GM12872 (cell line): ENCODE results near the gene ETFBKMT.

Experiments used
- TF ChIP-seq, protein P1 (sequence below): IDR thresholded peaks from 3 replicates; pipeline ENCODE4 v1.5.1; 2011; ENCODE audit warnings: low read depth, mild to moderate bottlenecking, low read length, moderate library complexity; ENCODE audit not compliant: insufficient read depth

The ETFBKMT gene

DNA sequence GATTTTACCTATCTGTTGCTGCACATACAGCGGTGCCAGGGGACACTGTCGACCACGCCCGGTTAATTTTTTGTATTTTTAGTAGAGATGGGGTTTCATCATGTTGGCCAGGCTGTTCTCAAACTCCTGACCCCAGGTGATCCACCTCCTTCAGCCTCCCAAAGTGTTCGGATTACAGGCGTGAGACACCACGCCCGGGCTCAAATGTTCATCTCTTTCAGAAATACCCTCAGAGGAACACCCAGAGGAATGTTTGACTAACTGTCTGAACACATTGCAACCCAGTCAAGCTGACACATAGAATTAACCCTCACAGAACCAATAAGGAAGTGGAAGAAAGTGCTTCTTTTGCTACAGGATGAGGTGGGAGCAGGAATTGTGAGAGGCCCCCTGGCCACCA lies 15.0 kb upstream of the ETFBKMT start:
- TF ChIP-seq, protein P1, sequence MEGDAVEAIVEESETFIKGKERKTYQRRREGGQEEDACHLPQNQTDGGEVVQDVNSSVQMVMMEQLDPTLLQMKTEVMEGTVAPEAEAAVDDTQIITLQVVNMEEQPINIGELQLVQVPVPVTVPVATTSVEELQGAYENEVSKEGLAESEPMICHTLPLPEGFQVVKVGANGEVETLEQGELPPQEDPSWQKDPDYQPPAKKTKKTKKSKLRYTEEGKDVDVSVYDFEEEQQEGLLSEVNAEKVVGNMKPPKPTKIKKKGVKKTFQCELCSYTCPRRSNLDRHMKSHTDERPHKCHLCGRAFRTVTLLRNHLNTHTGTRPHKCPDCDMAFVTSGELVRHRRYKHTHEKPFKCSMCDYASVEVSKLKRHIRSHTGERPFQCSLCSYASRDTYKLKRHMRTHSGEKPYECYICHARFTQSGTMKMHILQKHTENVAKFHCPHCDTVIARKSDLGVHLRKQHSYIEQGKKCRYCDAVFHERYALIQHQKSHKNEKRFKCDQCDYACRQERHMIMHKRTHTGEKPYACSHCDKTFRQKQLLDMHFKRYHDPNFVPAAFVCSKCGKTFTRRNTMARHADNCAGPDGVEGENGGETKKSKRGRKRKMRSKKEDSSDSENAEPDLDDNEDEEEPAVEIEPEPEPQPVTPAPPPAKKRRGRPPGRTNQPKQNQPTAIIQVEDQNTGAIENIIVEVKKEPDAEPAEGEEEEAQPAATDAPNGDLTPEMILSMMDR, result no peak

DNA sequence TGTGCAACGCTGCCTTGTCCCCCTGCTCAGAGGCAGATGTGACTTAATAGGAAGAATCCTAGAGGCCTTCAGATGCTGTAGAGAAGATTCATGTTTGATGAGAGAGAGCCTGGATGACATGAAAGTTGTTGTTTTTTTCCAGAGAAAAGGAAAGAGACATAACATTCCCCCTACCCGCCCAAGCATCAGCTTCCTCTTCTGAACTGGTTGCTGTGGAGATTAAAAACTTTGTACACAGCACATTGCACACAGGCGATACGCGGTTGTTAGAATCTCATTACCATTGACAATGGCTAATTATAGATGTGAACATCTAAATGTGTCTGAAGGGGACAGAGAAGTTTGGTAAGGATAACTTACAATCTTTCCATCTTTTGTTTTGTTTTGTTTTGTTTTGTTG lies 13.6 kb upstream of the ETFBKMT start:
- TF ChIP-seq, protein P1, result no peak

DNA sequence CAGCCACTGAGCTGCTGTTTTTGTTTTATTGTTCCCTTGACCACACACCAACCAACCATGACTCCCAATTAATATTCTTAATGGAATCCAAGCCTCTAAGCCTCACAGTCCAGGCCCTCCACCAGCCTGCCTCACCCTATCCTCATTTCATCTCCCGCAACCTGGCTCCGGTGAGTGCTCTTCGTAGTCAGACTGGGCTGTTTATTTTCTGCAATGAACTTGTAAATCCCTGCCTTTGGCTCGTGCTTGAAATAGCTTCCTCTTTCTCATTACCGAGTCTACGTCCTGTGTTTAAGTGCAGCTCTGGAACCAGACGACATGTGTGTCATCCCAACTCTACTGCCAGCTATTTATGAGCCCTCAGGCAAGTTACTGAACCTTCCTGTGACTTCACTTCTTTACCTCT lies 12.4 kb upstream of the ETFBKMT start:
- TF ChIP-seq, protein P1, result no peak

DNA sequence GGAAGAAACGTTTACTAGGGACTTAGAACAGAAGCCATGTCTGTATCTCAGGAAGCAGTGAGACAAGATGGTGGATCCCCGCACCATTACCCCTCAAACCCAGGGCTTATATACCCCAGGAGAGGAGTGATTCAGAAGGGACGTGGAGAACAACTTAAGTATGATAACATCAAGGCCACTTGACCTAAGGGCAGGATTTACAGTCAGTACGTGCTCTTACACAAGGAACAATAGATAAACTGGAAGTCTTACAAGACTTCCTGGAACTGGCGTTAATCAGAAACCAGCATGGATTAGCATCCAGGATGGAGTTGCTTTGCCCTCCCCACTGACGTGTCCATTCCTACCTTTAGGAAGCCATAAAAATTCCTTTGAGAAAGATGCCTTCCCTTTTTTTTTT lies 8.6 kb upstream of the ETFBKMT start:
- TF ChIP-seq, protein P1, result no peak

DNA sequence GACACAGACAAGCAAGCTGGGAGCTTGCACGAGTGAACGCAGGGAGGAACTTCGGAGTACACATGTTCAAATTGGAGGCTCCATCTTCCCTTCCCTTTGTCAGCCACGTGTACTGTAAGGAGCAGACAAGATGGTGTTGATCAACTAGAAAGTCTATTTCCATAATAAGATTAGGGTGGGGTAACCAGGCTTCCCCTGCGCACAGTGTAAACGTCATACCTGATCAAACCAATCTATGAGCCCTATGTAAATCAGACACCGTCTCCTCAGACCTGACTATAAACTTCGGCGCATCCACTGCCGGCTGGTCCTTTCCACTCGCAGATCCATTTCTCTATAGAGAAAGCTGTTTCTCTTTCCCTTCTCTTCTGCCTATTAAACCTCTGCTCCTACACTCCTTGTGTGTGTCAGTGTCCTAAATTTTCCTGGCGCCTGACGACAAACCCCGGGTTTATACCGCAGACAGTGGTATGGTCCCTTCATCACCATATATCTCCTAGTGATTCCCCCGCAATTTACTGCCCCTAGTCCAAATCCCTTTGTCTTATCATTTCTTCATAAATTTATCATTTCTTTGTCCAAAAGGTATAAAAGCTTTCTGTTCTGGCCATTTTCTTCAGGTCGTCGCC lies 7.5 kb upstream of the ETFBKMT start:
- TF ChIP-seq, protein P1, result no peak

DNA sequence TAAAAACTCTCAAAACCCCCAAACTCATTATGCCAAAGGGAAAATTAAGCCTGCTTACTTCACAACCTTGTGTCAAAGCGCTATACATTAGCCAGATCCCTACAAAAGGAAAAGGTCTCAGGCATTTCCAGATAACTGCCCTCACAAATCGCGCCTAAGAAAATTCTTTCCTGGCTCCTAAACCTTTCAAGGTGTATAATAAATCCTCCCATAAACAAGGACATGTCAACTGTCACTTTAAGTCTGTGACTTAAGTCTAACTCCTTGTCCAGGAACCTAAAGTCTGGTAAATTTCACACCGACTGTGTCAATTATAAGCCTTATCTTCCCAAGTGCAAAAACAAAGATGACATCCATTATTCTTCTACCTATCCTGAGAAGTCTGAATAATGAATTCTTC lies 4.3 kb upstream of the ETFBKMT start:
- TF ChIP-seq, protein P1, result no peak

DNA sequence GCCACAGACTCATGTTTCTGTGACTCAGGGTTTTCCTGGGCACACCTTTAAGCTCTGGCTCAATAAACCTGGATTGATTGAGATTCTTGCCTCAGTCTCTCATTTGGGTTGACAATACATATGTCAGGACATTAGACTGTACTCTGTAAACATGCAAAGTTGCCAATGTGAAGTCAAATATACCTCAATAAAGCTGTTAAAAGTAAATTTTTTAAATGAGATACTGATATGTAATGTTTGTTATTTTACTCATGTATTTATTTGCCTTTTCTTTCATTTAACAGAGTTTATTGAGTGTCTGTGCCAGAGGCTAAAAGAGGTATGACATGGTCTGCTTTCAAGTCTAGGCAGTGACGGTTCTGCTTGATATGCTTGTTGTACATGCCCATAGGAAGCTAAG lies 3.7 kb upstream of the ETFBKMT start:
- TF ChIP-seq, protein P1, result no peak
